ENCODE results near the gene BCAR3.

BCAR3 gene

GRCh38 chr1:93533677-93534076, 148.0 kb downstream of the BCAR3 start:
- H3K27me3 ChIP-seq (ENCODE audit: control insufficient read depth in 1 of 2, insufficient read depth in 2 of 2, low read length in 2 of 2) = no peaks in the 10 kb centered on the region
- peaks cover 5% of the 10 kb centered on the region for H3K36me3 ChIP-seq (ENCODE audit: insufficient read depth, low read length)
- H3K9ac ChIP-seq (ENCODE audit: low read length) = no peak overlapping the region
- H3K9me3 ChIP-seq (ENCODE audit: low read length) = no peaks in the 10 kb centered on the region
- no peak overlapping the region for H3K4me3 ChIP-seq (ENCODE audit: low read depth in 1 of 2, low read length in 2 of 2)
- no peak overlapping the region for H3K27ac ChIP-seq (ENCODE audit: low read depth, low read length)
- no peaks in the 10 kb centered on the region for H3K4me1 ChIP-seq (ENCODE audit: insufficient read depth, low read length)

DNA sequence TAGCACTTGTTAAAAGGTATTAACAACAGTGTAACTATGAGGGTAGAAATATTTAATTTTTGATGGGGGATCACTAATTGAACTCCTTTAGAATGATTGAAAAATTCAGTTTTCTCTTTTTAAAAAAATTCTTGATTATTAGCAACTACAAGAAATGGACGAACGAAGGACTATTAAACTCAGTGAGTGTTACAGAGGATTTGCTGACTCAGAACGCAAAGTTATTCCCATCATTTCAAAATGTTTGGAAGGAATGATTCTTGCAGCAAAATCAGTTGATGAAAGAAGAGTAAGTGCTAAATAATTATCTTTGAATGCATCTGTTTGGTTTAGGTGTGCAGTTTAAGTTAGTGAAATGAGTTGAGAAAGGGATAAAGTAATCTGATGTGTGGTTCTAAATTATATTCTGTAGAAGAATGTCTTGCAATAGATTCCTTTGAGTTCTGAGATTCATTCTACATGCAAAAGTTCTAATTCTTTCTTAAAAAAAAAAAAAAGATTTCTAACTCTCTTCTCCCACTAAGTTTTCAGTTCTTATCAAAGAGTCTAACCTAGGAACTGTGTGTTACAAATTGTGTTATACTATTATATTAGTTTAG, 148.8 kb downstream of the BCAR3 start:
- Histone ChIP-seq H3K27me3 (ENCODE audit: control insufficient read depth in 1 of 2, insufficient read depth in 2 of 2, low read length in 2 of 2) (no peaks in the 10 kb centered on the region), H3K4me1 (ENCODE audit: insufficient read depth, low read length) (no peaks in the 10 kb centered on the region), H3K9me3 (ENCODE audit: low read length) (no peaks in the 10 kb centered on the region), H3K9ac (ENCODE audit: low read length) (no peak overlapping the region), H3K4me3 (ENCODE audit: low read depth in 1 of 2, low read length in 2 of 2) (no peak overlapping the region), H3K27ac (ENCODE audit: low read depth, low read length) (no peak overlapping the region), H3K36me3 (ENCODE audit: insufficient read depth, low read length) (peaks cover 5% of the 10 kb centered on the region)

- H3K4me3 ChIP-seq (ENCODE audit: low read depth in 1 of 2, low read length in 2 of 2) = no peak overlapping the region
These were observed 150.4 kb downstream of the BCAR3 start for GRCh38 chr1:93531193-93531592.

GRCh38 chr1:93528412-93528811, 153.2 kb downstream of the BCAR3 start:
- Histone ChIP-seq H3K27ac (ENCODE audit: low read depth, low read length) (no peak overlapping the region), H3K27me3 (ENCODE audit: control insufficient read depth in 1 of 2, insufficient read depth in 2 of 2, low read length in 2 of 2) (no peaks in the 10 kb centered on the region)

More at GRCh38 chr1:93531193-93531592, 150.4 kb downstream of the BCAR3 start:
- Histone ChIP-seq H3K27ac (ENCODE audit: low read depth, low read length) (no peak overlapping the region), H3K9ac (ENCODE audit: low read length) (no peak overlapping the region), H3K36me3 (ENCODE audit: insufficient read depth, low read length) (peaks cover 5% of the 10 kb centered on the region), H3K27me3 (ENCODE audit: control insufficient read depth in 1 of 2, insufficient read depth in 2 of 2, low read length in 2 of 2) (no peaks in the 10 kb centered on the region), H3K4me1 (ENCODE audit: insufficient read depth, low read length) (no peaks in the 10 kb centered on the region), H3K9me3 (ENCODE audit: low read length) (no peaks in the 10 kb centered on the region)

DNA sequence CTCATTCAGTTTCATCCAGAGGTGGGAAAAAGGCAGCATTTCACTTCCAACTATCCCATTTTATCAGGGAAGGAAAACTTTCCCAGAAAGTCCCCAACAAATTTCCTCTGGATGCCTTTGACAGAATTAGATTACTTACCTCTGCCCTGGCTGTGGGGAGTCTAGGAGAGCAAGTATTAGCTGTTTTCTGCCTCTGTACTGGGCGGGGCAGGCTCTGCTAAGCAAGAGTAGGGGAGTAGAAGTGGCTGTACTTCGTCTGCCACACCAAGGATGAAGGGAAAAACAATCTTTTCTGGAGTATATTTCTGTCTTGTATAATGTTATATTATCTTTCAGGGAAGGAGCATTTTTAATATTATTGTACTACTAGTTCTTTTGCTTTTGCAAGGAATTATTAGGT, 155.2 kb downstream of the BCAR3 start:
- no peak overlapping the region for H3K4me3 ChIP-seq (ENCODE audit: low read depth in 1 of 2, low read length in 2 of 2)
- H3K4me1 ChIP-seq (ENCODE audit: insufficient read depth, low read length) = no peaks in the 10 kb centered on the region
- no peak overlapping the region for H3K9ac ChIP-seq (ENCODE audit: low read length)
- H3K27me3 ChIP-seq (ENCODE audit: control insufficient read depth in 1 of 2, insufficient read depth in 2 of 2, low read length in 2 of 2) = no peaks in the 10 kb centered on the region
- H3K36me3 ChIP-seq (ENCODE audit: insufficient read depth, low read length) = peaks cover 5% of the 10 kb centered on the region
- H3K9me3 ChIP-seq (ENCODE audit: low read length) = no peaks in the 10 kb centered on the region
- H3K27ac ChIP-seq (ENCODE audit: low read depth, low read length) = no peak overlapping the region

More at GRCh38 chr1:93528412-93528811, 153.2 kb downstream of the BCAR3 start:
- H3K4me3 ChIP-seq (ENCODE audit: low read depth in 1 of 2, low read length in 2 of 2) = no peak overlapping the region
- H3K9ac ChIP-seq (ENCODE audit: low read length) = no peak overlapping the region
- no peaks in the 10 kb centered on the region for H3K4me1 ChIP-seq (ENCODE audit: insufficient read depth, low read length)
- H3K9me3 ChIP-seq (ENCODE audit: low read length) = no peaks in the 10 kb centered on the region
- H3K36me3 ChIP-seq (ENCODE audit: insufficient read depth, low read length) = peaks cover 5% of the 10 kb centered on the region

- no peak overlapping the region for H3K9ac ChIP-seq (ENCODE audit: low read length)
- H3K9me3 ChIP-seq (ENCODE audit: low read length) = no peaks in the 10 kb centered on the region
- no peak overlapping the region for H3K27ac ChIP-seq (ENCODE audit: low read depth, low read length)
- H3K4me1 ChIP-seq (ENCODE audit: insufficient read depth, low read length) = no peaks in the 10 kb centered on the region
- H3K27me3 ChIP-seq (ENCODE audit: control insufficient read depth in 1 of 2, insufficient read depth in 2 of 2, low read length in 2 of 2) = no peaks in the 10 kb centered on the region
- H3K4me3 ChIP-seq (ENCODE audit: low read depth in 1 of 2, low read length in 2 of 2) = no peak overlapping the region
- H3K36me3 ChIP-seq (ENCODE audit: insufficient read depth, low read length) = peaks cover 5% of the 10 kb centered on the region
These were observed 156.2 kb downstream of the BCAR3 start for GRCh38 chr1:93525431-93525830.

- no peak overlapping the region for H3K4me3 ChIP-seq (ENCODE audit: low read depth in 1 of 2, low read length in 2 of 2)
- H3K9ac ChIP-seq (ENCODE audit: low read length) = no peak overlapping the region
- no peaks in the 10 kb centered on the region for H3K4me1 ChIP-seq (ENCODE audit: insufficient read depth, low read length)
- peaks cover 5% of the 10 kb centered on the region for H3K36me3 ChIP-seq (ENCODE audit: insufficient read depth, low read length)
- H3K27me3 ChIP-seq (ENCODE audit: control insufficient read depth in 1 of 2, insufficient read depth in 2 of 2, low read length in 2 of 2) = no peaks in the 10 kb centered on the region
- H3K27ac ChIP-seq (ENCODE audit: low read depth, low read length) = no peak overlapping the region
- H3K9me3 ChIP-seq (ENCODE audit: low read length) = no peaks in the 10 kb centered on the region
These were observed 158.9 kb downstream of the BCAR3 start for GRCh38 chr1:93522721-93523120.

DNA sequence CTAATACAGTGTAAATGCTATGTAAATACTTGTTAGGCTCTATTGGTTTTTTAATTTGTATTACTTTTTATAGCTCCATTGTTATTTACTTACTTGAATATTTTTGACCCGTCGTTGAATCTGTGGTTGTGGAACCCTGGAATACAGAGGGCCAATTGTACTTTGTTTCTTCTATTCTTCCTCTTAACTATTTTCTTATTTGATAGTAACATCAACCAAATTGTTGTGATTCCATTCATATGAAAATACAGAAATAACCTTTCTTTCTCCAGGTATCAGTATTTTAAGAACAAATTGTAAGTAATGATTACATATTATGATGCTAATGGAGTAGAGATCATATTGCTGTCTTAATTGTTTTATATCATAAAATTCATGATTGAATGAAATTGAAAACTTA, 160.0 kb downstream of the BCAR3 start:
- H3K9me3 ChIP-seq (ENCODE audit: low read length) = no peaks in the 10 kb centered on the region
- H3K4me1 ChIP-seq (ENCODE audit: insufficient read depth, low read length) = no peaks in the 10 kb centered on the region

DNA sequence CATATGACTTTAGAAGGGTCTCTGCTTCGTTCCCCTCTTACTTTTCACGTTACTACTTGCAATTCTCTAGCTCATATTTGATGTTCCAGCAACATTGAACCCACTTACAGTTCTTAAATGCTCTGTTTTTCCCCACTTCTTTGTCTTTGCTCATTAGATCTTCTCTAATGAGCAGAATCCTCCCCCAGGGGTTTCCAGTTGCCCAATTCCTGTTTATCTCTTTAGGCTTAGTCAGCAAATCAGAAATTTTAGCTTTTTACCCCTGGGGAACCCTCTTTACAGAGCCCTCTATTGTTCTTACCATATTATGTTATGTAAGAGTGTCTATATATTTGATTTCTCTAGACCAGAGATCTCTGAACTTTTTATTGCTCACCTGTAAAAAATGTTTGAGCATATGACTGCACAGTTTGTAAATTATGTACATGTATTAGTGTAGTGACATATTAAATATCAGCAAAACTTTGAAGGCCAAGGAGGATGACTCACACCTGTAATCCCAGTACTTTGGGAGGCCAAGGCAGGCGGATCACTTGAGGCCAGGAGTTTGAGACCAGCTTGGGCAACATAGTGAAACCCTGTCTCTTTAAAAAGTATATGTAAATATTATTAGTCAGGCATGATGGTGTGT, 162.3 kb downstream of the BCAR3 start:
- no peak overlapping the region for H3K27ac ChIP-seq (ENCODE audit: low read depth, low read length)
- no peaks in the 10 kb centered on the region for H3K4me1 ChIP-seq (ENCODE audit: insufficient read depth, low read length)
- H3K4me3 ChIP-seq (ENCODE audit: low read depth in 1 of 2, low read length in 2 of 2) = no peak overlapping the region
- H3K9ac ChIP-seq (ENCODE audit: low read length) = no peak overlapping the region
- H3K36me3 ChIP-seq (ENCODE audit: insufficient read depth, low read length) = peaks cover 5% of the 10 kb centered on the region
- H3K9me3 ChIP-seq (ENCODE audit: low read length) = no peaks in the 10 kb centered on the region
- H3K27me3 ChIP-seq (ENCODE audit: control insufficient read depth in 1 of 2, insufficient read depth in 2 of 2, low read length in 2 of 2) = no peaks in the 10 kb centered on the region

More for the DNA sequence above, 160.0 kb downstream of the BCAR3 start:
- H3K36me3 ChIP-seq (ENCODE audit: insufficient read depth, low read length) = peaks cover 5% of the 10 kb centered on the region
- H3K27ac ChIP-seq (ENCODE audit: low read depth, low read length) = no peak overlapping the region
- no peak overlapping the region for H3K9ac ChIP-seq (ENCODE audit: low read length)
- H3K4me3 ChIP-seq (ENCODE audit: low read depth in 1 of 2, low read length in 2 of 2) = no peak overlapping the region
- no peaks in the 10 kb centered on the region for H3K27me3 ChIP-seq (ENCODE audit: control insufficient read depth in 1 of 2, insufficient read depth in 2 of 2, low read length in 2 of 2)

- Histone ChIP-seq H3K27me3 (ENCODE audit: control insufficient read depth in 1 of 2, insufficient read depth in 2 of 2, low read length in 2 of 2) (no peaks in the 10 kb centered on the region), H3K4me3 (ENCODE audit: low read depth in 1 of 2, low read length in 2 of 2) (no peak overlapping the region), H3K36me3 (ENCODE audit: insufficient read depth, low read length) (peaks cover 5% of the 10 kb centered on the region), H3K9ac (ENCODE audit: low read length) (no peak overlapping the region), H3K9me3 (ENCODE audit: low read length) (no peaks in the 10 kb centered on the region), H3K27ac (ENCODE audit: low read depth, low read length) (no peak overlapping the region), H3K4me1 (ENCODE audit: insufficient read depth, low read length) (no peaks in the 10 kb centered on the region)
These were observed 163.1 kb downstream of the BCAR3 start for GRCh38 chr1:93518516-93518915.

GRCh38 chr1:93516164-93516563, 165.5 kb downstream of the BCAR3 start:
- no peak overlapping the region for H3K27ac ChIP-seq (ENCODE audit: low read depth, low read length)
- no peaks in the 10 kb centered on the region for H3K9me3 ChIP-seq (ENCODE audit: low read length)
- no peaks in the 10 kb centered on the region for H3K27me3 ChIP-seq (ENCODE audit: control insufficient read depth in 1 of 2, insufficient read depth in 2 of 2, low read length in 2 of 2)
- H3K4me1 ChIP-seq (ENCODE audit: insufficient read depth, low read length) = no peaks in the 10 kb centered on the region
- no peak overlapping the region for H3K4me3 ChIP-seq (ENCODE audit: low read depth in 1 of 2, low read length in 2 of 2)
- no peaks in the 10 kb centered on the region for H3K36me3 ChIP-seq (ENCODE audit: insufficient read depth, low read length)
- H3K9ac ChIP-seq (ENCODE audit: low read length) = no peak overlapping the region

All from muscle layer of colon (tissue), 2 donors.